Ectodermal cell (in vitro differentiated cells): Measurements from ENCODE around the gene EPB41L1.
A peak's percentile ranks its signal among the peaks of the same experiment; 100 is the strongest.

Experiments used
- H3K27ac ChIP-seq: 2 replicates; pipeline ENCODE4 v1.7.0; 2013; ENCODE audit warnings: mild to moderate bottlenecking, low read depth, low read length; ENCODE audit not compliant: insufficient read depth, poor library complexity, severe bottlenecking
- H3K27me3 ChIP-seq: 2 replicates; pipeline ENCODE4 v1.7.0; 2013; ENCODE audit warnings: mild to moderate bottlenecking, low read length; ENCODE audit not compliant: insufficient read depth, control insufficient read depth, poor library complexity, severe bottlenecking
- H3K36me3 ChIP-seq: one replicate; pipeline ENCODE4 v1.7.0; 2013; ENCODE audit warnings: low read length; ENCODE audit not compliant: control insufficient read depth, insufficient read depth
- H3K4me1 ChIP-seq: one replicate; pipeline ENCODE4 v1.7.0; 2013; ENCODE audit warnings: low read length; ENCODE audit not compliant: control insufficient read depth, insufficient read depth
- H3K4me3 ChIP-seq: 2 replicates; pipeline ENCODE4 v1.7.0; 2013; ENCODE audit warnings: low read depth, low read length, control low read depth; ENCODE audit not compliant: insufficient read depth
- H3K9me3 ChIP-seq: 2 replicates; pipeline ENCODE4 v1.7.0; 2013; ENCODE audit warnings: mild to moderate bottlenecking, low read length, moderate library complexity; ENCODE audit not compliant: control insufficient read depth
- WGBS, 2 experiments: methylation state at CpG; one replicate each; pipeline ENCODE4 v1.1.7; 2013; ENCODE audit warnings: missing lambda C conversion rate in 2 of 2; 5-methylcytosine and 5-hydroxymethylcytosine counted together

The EPB41L1 gene

GRCh38 chr20:36235892-36236785, 81.6 kb downstream of the EPB41L1 start, which contains the start of gene AAR2:
TSS of gene AAR2 (plus strand) at chr20:36236478. CDS start at chr20:36239869, 3,391 bp downstream.
- Histone ChIP-seq H3K36me3 (peaks cover 7% of the 10 kb centered on the region), H3K27me3 (no peaks in the 10 kb centered on the region), H3K4me3 (peak within 1 kb of the TSS; percentile 84), H3K9me3 (no peaks in the 10 kb centered on the region), H3K4me1 (peaks cover 5% of the 10 kb centered on the region), H3K27ac (peak within 1 kb of the TSS; percentile 60)
- 18% methylated on average over 44 of the region's 44 CpGs for WGBS, 2 experiments

- WGBS, 2 experiments: 3% methylated on average over 4 to 6 of the region's 6 CpGs
- H3K4me1 ChIP-seq: peaks cover 5% of the 10 kb centered on the region
Measured at GRCh38 chr20:36236786-36237121, 82.2 kb downstream of the EPB41L1 start.

GRCh38 chr20:36237477-36237876, 82.9 kb downstream of the EPB41L1 start:
- H3K4me1 ChIP-seq: peaks cover 5% of the 10 kb centered on the region
- H3K27ac ChIP-seq: no peak overlapping the region
- no peaks in the 10 kb centered on the region for H3K27me3 ChIP-seq
- H3K9me3 ChIP-seq: no peaks in the 10 kb centered on the region
- WGBS, 2 experiments: 83 to 85% methylated on average over 4 of the region's 5 CpGs
- H3K36me3 ChIP-seq: peaks cover 7% of the 10 kb centered on the region
- H3K4me3 ChIP-seq: peak overlapping the region; percentile 84

More at GRCh38 chr20:36236786-36237121, 82.2 kb downstream of the EPB41L1 start:
- Histone ChIP-seq H3K27me3 (no peaks in the 10 kb centered on the region), H3K4me3 (peak overlapping the region; percentile 84), H3K36me3 (peaks cover 7% of the 10 kb centered on the region), H3K27ac (no peak overlapping the region), H3K9me3 (no peaks in the 10 kb centered on the region)

- no peaks in the 10 kb centered on the region for H3K27me3 ChIP-seq
- H3K4me3 ChIP-seq: no peak overlapping the region
- 94% methylated on average over 3 of the region's 3 CpGs for WGBS, 2 experiments
- no peaks in the 10 kb centered on the region for H3K9me3 ChIP-seq
- peaks cover 5% of the 10 kb centered on the region for H3K4me1 ChIP-seq
- H3K36me3 ChIP-seq: peaks cover 7% of the 10 kb centered on the region
- H3K27ac ChIP-seq: no peak overlapping the region
Measured at GRCh38 chr20:36238153-36238552, 83.6 kb downstream of the EPB41L1 start.

GRCh38 chr20:36238760-36239159, 84.2 kb downstream of the EPB41L1 start:
- no peak overlapping the region for H3K27ac ChIP-seq
- H3K27me3 ChIP-seq: no peaks in the 10 kb centered on the region
- H3K36me3 ChIP-seq: peaks cover 7% of the 10 kb centered on the region
- WGBS, 2 experiments: 90 to 93% methylated on average over 3 of the region's 3 CpGs
- peaks cover 5% of the 10 kb centered on the region for H3K4me1 ChIP-seq
- H3K4me3 ChIP-seq: no peak overlapping the region
- no peaks in the 10 kb centered on the region for H3K9me3 ChIP-seq

- Histone ChIP-seq H3K9me3 (no peaks in the 10 kb centered on the region), H3K27me3 (no peaks in the 10 kb centered on the region), H3K4me1 (peaks cover 5% of the 10 kb centered on the region), H3K27ac (no peak overlapping the region), H3K4me3 (no peak overlapping the region), H3K36me3 (peaks cover 20% of the 10 kb centered on the region)
- WGBS, 2 experiments: 95 to 96% methylated on average over 12 of the region's 12 CpGs
Measured at GRCh38 chr20:36240076-36240475, 85.5 kb downstream of the EPB41L1 start.

GRCh38 chr20:36241678-36242077, 87.1 kb downstream of the EPB41L1 start:
- H3K27ac ChIP-seq: no peak overlapping the region
- no peaks in the 10 kb centered on the region for H3K27me3 ChIP-seq
- no peaks in the 10 kb centered on the region for H3K9me3 ChIP-seq
- no peak overlapping the region for H3K4me3 ChIP-seq
- peaks cover 5% of the 10 kb centered on the region for H3K4me1 ChIP-seq
- H3K36me3 ChIP-seq: peaks cover 29% of the 10 kb centered on the region
- WGBS, 2 experiments: 93 to 100% methylated on average over 4 of the region's 4 CpGs

GRCh38 chr20:36243726-36244125, 89.2 kb downstream of the EPB41L1 start:
- 88 to 95% methylated on average over 1 of the region's 1 CpG for WGBS, 2 experiments
- Histone ChIP-seq H3K27ac (no peak overlapping the region), H3K36me3 (peaks cover 31% of the 10 kb centered on the region)

GRCh38 chr20:36246401-36246800, 91.9 kb downstream of the EPB41L1 start:
- no peak overlapping the region for H3K4me3 ChIP-seq
- no peaks in the 10 kb centered on the region for H3K4me1 ChIP-seq
- peaks cover 25% of the 10 kb centered on the region for H3K36me3 ChIP-seq
- H3K27ac ChIP-seq: no peak overlapping the region
- WGBS, 2 experiments: 94 to 95% methylated on average over 4 of the region's 4 CpGs
- H3K9me3 ChIP-seq: no peaks in the 10 kb centered on the region
- no peaks in the 10 kb centered on the region for H3K27me3 ChIP-seq

More at GRCh38 chr20:36243726-36244125, 89.2 kb downstream of the EPB41L1 start:
- Histone ChIP-seq H3K27me3 (no peaks in the 10 kb centered on the region), H3K9me3 (no peaks in the 10 kb centered on the region), H3K4me3 (no peak overlapping the region), H3K4me1 (no peaks in the 10 kb centered on the region)

GRCh38 chr20:36248836-36249235, 94.3 kb downstream of the EPB41L1 start:
- Histone ChIP-seq H3K27me3 (no peaks in the 10 kb centered on the region), H3K4me1 (no peaks in the 10 kb centered on the region), H3K4me3 (no peak overlapping the region), H3K27ac (no peak overlapping the region), H3K36me3 (peaks cover 24% of the 10 kb centered on the region), H3K9me3 (no peaks in the 10 kb centered on the region)
- 92 to 98% methylated on average over 4 of the region's 4 CpGs for WGBS, 2 experiments
